Measurements from ENCODE around the gene FGF22.

- TF ChIP-seq, protein P1, sequence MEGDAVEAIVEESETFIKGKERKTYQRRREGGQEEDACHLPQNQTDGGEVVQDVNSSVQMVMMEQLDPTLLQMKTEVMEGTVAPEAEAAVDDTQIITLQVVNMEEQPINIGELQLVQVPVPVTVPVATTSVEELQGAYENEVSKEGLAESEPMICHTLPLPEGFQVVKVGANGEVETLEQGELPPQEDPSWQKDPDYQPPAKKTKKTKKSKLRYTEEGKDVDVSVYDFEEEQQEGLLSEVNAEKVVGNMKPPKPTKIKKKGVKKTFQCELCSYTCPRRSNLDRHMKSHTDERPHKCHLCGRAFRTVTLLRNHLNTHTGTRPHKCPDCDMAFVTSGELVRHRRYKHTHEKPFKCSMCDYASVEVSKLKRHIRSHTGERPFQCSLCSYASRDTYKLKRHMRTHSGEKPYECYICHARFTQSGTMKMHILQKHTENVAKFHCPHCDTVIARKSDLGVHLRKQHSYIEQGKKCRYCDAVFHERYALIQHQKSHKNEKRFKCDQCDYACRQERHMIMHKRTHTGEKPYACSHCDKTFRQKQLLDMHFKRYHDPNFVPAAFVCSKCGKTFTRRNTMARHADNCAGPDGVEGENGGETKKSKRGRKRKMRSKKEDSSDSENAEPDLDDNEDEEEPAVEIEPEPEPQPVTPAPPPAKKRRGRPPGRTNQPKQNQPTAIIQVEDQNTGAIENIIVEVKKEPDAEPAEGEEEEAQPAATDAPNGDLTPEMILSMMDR (IDR thresholded peaks at IDR 0.05) = no peak
- no peak for TF ChIP-seq ZFX (IDR thresholded peaks at IDR 0.05; ENCODE audit: borderline replicate concordance)
These were observed 49.3 kb downstream of the FGF22 start for GRCh38 chr19:688992-689391.
